HepG2 (cell line): Measurements from ENCODE around the gene EPB41L1. TPM values are rescaled to one million over a fixed set of nuclear protein-coding genes. Genes with fewer than 3 reads are reported as not detected.

Experiments
- BRD4 ChIP-seq: sonication (generic); formaldehyde crosslinking; IDR thresholded peaks from 2 replicates; pipeline ENCODE4 v1.4.0; 2020; ENCODE audit warnings: missing genetic modification reagents
- HNF4A ChIP-seq: sonication (generic); formaldehyde crosslinking; IDR thresholded peaks from 2 replicates; pipeline ENCODE4 v1.4.0; 2020; ENCODE audit warnings: missing genetic modification reagents
- KDM5B ChIP-seq: sonication (generic); formaldehyde crosslinking; IDR thresholded peaks from 2 replicates; pipeline ENCODE4 v1.4.0; 2020; ENCODE audit warnings: missing genetic modification reagents, mild to moderate bottlenecking, borderline replicate concordance
- MAFK ChIP-seq, 2 experiments: IDR thresholded peaks in 1 of 2; conservative IDR thresholded peaks in 1 of 2; 2 replicates each; pipeline ENCODE4 v1.6.1; 2011; ENCODE audit warnings: improper control_type of control experiment in 2 of 2, low read length in 2 of 2
- NR2F2 ChIP-seq: IDR thresholded peaks from 2 replicates; pipeline ENCODE4 v1.6.1; 2012; ENCODE audit warnings: low read depth, inconsistent platforms, borderline replicate concordance
- PHF5A ChIP-seq: IDR thresholded peaks from one replicate; pipeline ENCODE4 v1.6.1; 2018; ENCODE audit warnings: low read depth, missing genetic modification reagents; ENCODE audit not compliant: unreplicated experiment
- SNAI1 ChIP-seq: sonication (generic); formaldehyde crosslinking; IDR thresholded peaks from 2 replicates; pipeline ENCODE4 v1.5.0; 2020; ENCODE audit warnings: mild to moderate bottlenecking, missing genetic modification reagents, borderline replicate concordance
- SNRNP70 ChIP-seq: fragments of 200-400 bp; formaldehyde crosslinking; IDR thresholded peaks from 2 replicates; pipeline ENCODE4 v1.6.1; 2017; ENCODE audit warnings: mild to moderate bottlenecking, low read depth, low read length, moderate library complexity
- TGIF2 ChIP-seq: IDR thresholded peaks from 2 replicates; pipeline ENCODE4 v1.6.1; 2016; ENCODE audit warnings: control low read depth, missing compliant biosample characterization
- WIZ ChIP-seq: sonication (generic); formaldehyde crosslinking; IDR thresholded peaks from 2 replicates; pipeline ENCODE4 v1.5.1; 2020; ENCODE audit warnings: mild to moderate bottlenecking, missing genetic modification reagents
- ZNF10 ChIP-seq: sonication (generic); formaldehyde crosslinking; IDR thresholded peaks from 2 replicates; pipeline ENCODE4 v1.4.0; 2020; ENCODE audit warnings: mild to moderate bottlenecking, low read depth, missing genetic modification reagents, borderline replicate concordance
- ZNF232 ChIP-seq: sonication (generic); formaldehyde crosslinking; IDR thresholded peaks from 2 replicates; pipeline ENCODE4 v1.4.0; 2020; ENCODE audit warnings: missing genetic modification reagents, borderline replicate concordance
- ZNF883 ChIP-seq: sonication (generic); formaldehyde crosslinking; IDR thresholded peaks from 2 replicates; pipeline ENCODE4 v1.5.1; 2020; ENCODE audit warnings: mild to moderate bottlenecking, missing genetic modification reagents; ENCODE audit errors: not compliant biosample characterization
- ZSCAN20 ChIP-seq: sonication (generic); formaldehyde crosslinking; IDR thresholded peaks from 2 replicates; pipeline ENCODE4 v1.4.0; 2020; ENCODE audit warnings: missing genetic modification reagents, mild to moderate bottlenecking, borderline replicate concordance
- polyA plus RNA-seq, 8 experiments: library from polyadenylated mRNA; depleted of rRNA in 3 of 8; stranded (reverse) in 7 of 8; unstranded in 1 of 8; fragments of >200 nt; fragmentation: Illumina TruSeq in 4 of 8; extraction: Trizol in 4 of 8; gene quantifications; 2 replicates each; pipeline versions ENCODE4 v1.2.1 to v1.2.3, GENCODE V29; 2011 to 2016; ENCODE audit warnings: low read depth in 4 of 8, missing spikeins in 1 of 8, mixed read lengths in 1 of 8; ENCODE audit not compliant: insufficient read depth in 1 of 8
- total RNA-seq, 5 experiments: library from RNA; depleted of rRNA; stranded (reverse); fragments of >200 nt; fragmentation: Illumina TruSeq; extraction: Trizol; gene quantifications; 2 replicates each; pipeline ENCODE4 v1.2.3, GENCODE V29; 2016; ENCODE audit warnings: low read depth in 1 of 5
- TF ChIP-seq, protein P1 (sequence below): sonication (generic); formaldehyde crosslinking; IDR thresholded peaks from 2 replicates; pipeline ENCODE4 v1.4.0; 2020; ENCODE audit warnings: missing genetic modification reagents, mild to moderate bottlenecking, borderline replicate concordance
- TF ChIP-seq, protein P2 (sequence below): IDR thresholded peaks from 2 replicates; pipeline ENCODE4 v1.6.1; 2016; ENCODE audit warnings: control low read depth
- TF ChIP-seq, protein P3 (sequence below): sonication (generic); formaldehyde crosslinking; IDR thresholded peaks from 2 replicates; pipeline ENCODE4 v1.5.1; 2020; ENCODE audit warnings: mild to moderate bottlenecking, missing genetic modification reagents, moderate library complexity

EPB41L1 gene
- total and polyA plus RNA-seq, 2 of the 13 experiments (the other 11 are each of a cell fraction or from before 2014, with no cell fraction given): 16.7 to 39.0 TPM

DNA sequence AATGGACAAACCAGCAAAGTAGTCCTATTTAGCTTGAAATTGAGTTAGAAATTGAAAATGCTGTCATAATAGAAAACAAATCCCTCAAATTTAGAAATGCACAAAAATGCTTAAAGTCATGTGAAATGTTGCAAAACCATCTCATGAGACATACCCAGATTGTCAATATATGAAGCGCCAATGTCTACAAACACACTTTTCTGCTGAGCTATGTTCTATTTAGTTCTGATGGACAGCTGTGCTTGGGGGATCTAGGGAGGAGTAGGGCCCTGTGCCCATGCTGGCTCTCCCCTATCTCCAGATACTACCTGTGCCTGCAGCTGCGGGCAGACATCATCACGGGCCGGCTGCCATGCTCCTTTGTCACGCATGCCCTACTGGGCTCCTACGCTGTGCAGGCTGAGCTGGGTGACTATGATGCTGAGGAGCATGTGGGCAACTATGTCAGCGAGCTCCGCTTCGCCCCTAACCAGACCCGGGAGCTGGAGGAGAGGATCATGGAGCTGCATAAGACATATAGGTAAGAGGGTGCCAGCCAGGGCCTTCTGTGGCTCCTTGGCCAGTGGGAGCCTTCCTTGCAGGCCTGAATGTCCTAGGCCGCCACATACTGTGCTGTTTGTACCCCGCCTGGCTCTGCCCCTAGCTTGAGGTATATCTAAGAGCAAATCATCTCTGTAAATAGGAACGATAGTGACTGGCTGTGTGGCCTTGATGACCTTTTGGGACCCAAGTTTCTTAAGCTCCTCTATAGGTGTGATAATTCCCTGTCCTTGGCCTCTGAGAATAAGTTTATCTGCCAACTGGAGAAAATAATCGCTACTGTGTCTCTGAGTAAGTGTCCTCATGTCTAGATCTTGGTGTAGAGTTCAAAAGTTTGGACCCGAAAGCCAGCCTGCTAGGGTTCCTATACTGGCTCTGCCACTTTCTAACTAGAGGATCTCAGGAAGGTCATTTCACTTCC, 30.6 kb downstream of the EPB41L1 start (continued):
- TF ChIP-seq MAFK (conservative IDR thresholded peaks at IDR 0.05 in 1 of 2, IDR thresholded peaks at IDR 0.05 in 1 of 2; ENCODE audit: low read length in 2 of 2): peak; percentile 92 to 94
- TF ChIP-seq NR2F2: 0 out of 2 replicates have a peak, but pooled peaks have one; percentile 36
- TF ChIP-seq ZNF232 (CRISPR knock-in tag): no peak
- TF ChIP-seq, protein P1, sequence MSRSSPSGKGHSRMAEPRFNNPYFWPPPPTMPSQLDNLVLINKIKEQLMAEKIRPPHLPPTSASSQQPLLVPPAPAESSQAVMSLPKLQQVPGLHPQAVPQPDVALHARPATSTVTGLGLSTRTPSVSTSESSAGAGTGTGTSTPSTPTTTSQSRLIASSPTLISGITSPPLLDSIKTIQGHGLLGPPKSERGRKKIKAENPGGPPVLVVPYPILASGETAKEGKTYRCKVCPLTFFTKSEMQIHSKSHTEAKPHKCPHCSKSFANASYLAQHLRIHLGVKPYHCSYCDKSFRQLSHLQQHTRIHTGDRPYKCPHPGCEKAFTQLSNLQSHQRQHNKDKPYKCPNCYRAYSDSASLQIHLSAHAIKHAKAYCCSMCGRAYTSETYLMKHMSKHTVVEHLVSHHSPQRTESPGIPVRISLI (CRISPR knock-in tag): no peak
- peak; percentile 55 for TF ChIP-seq HNF4A
- TF ChIP-seq BRD4 (CRISPR knock-in tag): no peak
- TF ChIP-seq ZSCAN20 (CRISPR knock-in tag): no peak
- peak; percentile 45; the same call in 1 of the 2 replicates for TF ChIP-seq SNAI1
- TF ChIP-seq WIZ (CRISPR knock-in tag): no peak
- no peak for TF ChIP-seq ZNF883 (CRISPR knock-in tag)
- TF ChIP-seq, protein P2, sequence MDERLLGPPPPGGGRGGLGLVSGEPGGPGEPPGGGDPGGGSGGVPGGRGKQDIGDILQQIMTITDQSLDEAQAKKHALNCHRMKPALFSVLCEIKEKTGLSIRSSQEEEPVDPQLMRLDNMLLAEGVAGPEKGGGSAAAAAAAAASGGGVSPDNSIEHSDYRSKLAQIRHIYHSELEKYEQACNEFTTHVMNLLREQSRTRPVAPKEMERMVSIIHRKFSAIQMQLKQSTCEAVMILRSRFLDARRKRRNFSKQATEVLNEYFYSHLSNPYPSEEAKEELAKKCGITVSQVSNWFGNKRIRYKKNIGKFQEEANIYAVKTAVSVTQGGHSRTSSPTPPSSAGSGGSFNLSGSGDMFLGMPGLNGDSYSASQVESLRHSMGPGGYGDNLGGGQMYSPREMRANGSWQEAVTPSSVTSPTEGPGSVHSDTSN: 0 out of 2 replicates have a peak, but pooled peaks have one; percentile 13
- TF ChIP-seq, protein P3, sequence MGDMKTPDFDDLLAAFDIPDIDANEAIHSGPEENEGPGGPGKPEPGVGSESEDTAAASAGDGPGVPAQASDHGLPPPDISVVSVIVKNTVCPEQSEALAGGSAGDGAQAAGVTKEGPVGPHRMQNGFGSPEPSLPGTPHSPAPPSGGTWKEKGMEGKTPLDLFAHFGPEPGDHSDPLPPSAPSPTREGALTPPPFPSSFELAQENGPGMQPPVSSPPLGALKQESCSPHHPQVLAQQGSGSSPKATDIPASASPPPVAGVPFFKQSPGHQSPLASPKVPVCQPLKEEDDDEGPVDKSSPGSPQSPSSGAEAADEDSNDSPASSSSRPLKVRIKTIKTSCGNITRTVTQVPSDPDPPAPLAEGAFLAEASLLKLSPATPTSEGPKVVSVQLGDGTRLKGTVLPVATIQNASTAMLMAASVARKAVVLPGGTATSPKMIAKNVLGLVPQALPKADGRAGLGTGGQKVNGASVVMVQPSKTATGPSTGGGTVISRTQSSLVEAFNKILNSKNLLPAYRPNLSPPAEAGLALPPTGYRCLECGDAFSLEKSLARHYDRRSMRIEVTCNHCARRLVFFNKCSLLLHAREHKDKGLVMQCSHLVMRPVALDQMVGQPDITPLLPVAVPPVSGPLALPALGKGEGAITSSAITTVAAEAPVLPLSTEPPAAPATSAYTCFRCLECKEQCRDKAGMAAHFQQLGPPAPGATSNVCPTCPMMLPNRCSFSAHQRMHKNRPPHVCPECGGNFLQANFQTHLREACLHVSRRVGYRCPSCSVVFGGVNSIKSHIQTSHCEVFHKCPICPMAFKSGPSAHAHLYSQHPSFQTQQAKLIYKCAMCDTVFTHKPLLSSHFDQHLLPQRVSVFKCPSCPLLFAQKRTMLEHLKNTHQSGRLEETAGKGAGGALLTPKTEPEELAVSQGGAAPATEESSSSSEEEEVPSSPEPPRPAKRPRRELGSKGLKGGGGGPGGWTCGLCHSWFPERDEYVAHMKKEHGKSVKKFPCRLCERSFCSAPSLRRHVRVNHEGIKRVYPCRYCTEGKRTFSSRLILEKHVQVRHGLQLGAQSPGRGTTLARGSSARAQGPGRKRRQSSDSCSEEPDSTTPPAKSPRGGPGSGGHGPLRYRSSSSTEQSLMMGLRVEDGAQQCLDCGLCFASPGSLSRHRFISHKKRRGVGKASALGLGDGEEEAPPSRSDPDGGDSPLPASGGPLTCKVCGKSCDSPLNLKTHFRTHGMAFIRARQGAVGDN: peak; percentile 53
- TF ChIP-seq ZNF10 (CRISPR knock-in tag): no peak
- no peak for TF ChIP-seq PHF5A (CRISPR knock-in tag)
- no peak for TF ChIP-seq SNRNP70
- 0 out of 2 replicates have a peak, but pooled peaks have one; percentile 30 for TF ChIP-seq KDM5B (CRISPR knock-in tag)
- no peak for TF ChIP-seq TGIF2 (CRISPR knock-in tag)
